ENCODE results near the gene SPG7.

- TF ChIP-seq MAX (IDR thresholded peaks at IDR 0.05; ENCODE audit: low read depth, low read length), result no peak
- no peak for TF ChIP-seq CTCF (IDR thresholded peaks at IDR 0.05; ENCODE audit: low read depth, low read length)
- TF ChIP-seq POLR2A (IDR thresholded peaks at IDR 0.05; ENCODE audit: extremely low read depth, insufficient read length), result no peak
- TF ChIP-seq MYC (IDR thresholded peaks at IDR 0.05; ENCODE audit: low read depth, low read length), result no peak
Measured at GRCh38 chr16:89519881-89520280, 11.7 kb downstream of the SPG7 start.

All from NB4 (cell line).